Endodermal cell (in vitro differentiated cells): ENCODE measurements around the gene PPP1R37. TPM values are rescaled to one million over a fixed set of nuclear protein-coding genes. Genes with fewer than 3 reads are reported as not detected.
A peak's percentile ranks its signal among the peaks of the same experiment; 100 is the strongest.

Experiments used
- DNase-seq: peaks from one replicate; pipeline ENCODE4 v3.0.0-alpha.2; 2017
- H3K27ac ChIP-seq: 2 replicates; pipeline ENCODE4 v1.5.1; 2013; ENCODE audit warnings: mild to moderate bottlenecking, low read depth, low read length, moderate library complexity
- H3K27me3 ChIP-seq: 2 replicates; pipeline ENCODE4 v1.6.1; 2013; ENCODE audit warnings: mild to moderate bottlenecking, low read length, moderate library complexity; ENCODE audit not compliant: insufficient read depth, control insufficient read depth, poor library complexity, severe bottlenecking
- H3K36me3 ChIP-seq: 2 replicates; pipeline ENCODE4 v1.7.0; 2013; ENCODE audit warnings: mild to moderate bottlenecking, low read length, moderate library complexity; ENCODE audit not compliant: control insufficient read depth, insufficient read depth
- H3K4me1 ChIP-seq: one replicate; pipeline ENCODE4 v1.7.0; 2013; ENCODE audit warnings: low read length; ENCODE audit not compliant: control insufficient read depth, insufficient read depth
- H3K4me3 ChIP-seq: 2 replicates; pipeline ENCODE4 v1.5.1; 2013; ENCODE audit warnings: mild to moderate bottlenecking, low read length, moderate library complexity
- H3K9ac ChIP-seq: 2 replicates; pipeline ENCODE4 v1.6.1; 2013; ENCODE audit warnings: mild to moderate bottlenecking, low read length, moderate library complexity; ENCODE audit not compliant: poor library complexity, severe bottlenecking; ENCODE audit errors: extremely low read depth
- H3K9me3 ChIP-seq: 2 replicates; pipeline ENCODE4 v1.6.1; 2013; ENCODE audit warnings: mild to moderate bottlenecking, low read length, moderate library complexity; ENCODE audit not compliant: control insufficient read depth
- H3K27ac Mint-ChIP-seq: 2 replicates; pipeline ENCODE4 v1.8.0; 2020; ENCODE audit warnings: mixed read lengths
- H3K27me3 Mint-ChIP-seq: 2 replicates; pipeline ENCODE4 v1.8.0; 2021; ENCODE audit warnings: mild to moderate bottlenecking, mixed read lengths; ENCODE audit not compliant: insufficient read depth
- H3K36me3 Mint-ChIP-seq: 2 replicates; pipeline ENCODE4 v1.8.0; 2020; ENCODE audit warnings: low read depth, mixed read lengths
- H3K4me1 Mint-ChIP-seq: 2 replicates; pipeline ENCODE4 v1.8.0; 2020; ENCODE audit warnings: mixed read lengths
- H3K4me3 Mint-ChIP-seq: 2 replicates; pipeline ENCODE4 v1.8.0; 2020; ENCODE audit warnings: mild to moderate bottlenecking, moderate library complexity, mixed read lengths
- H3K9me3 Mint-ChIP-seq: 2 replicates; pipeline ENCODE4 v1.8.0; 2020; ENCODE audit warnings: mild to moderate bottlenecking, mixed read lengths
- CTCF ChIP-seq: fragments of 200-600 bp; sonication (generic); conservative IDR thresholded peaks from 2 replicates; pipeline ENCODE4 v1.5.0; 2021; ENCODE audit warnings: antibody characterized with exemption, mild to moderate bottlenecking
- WGBS, 2 experiments: methylation state at CpG; one replicate each; pipeline versions ENCODE4 v1.1.5 to v1.1.7; 2013; ENCODE audit warnings: missing lambda C conversion rate in 2 of 2, mixed read lengths in 1 of 2; ENCODE audit not compliant: insufficient coverage in 1 of 2, insufficient read length in 1 of 2; 5-methylcytosine and 5-hydroxymethylcytosine counted together
- total RNA-seq, 2 donors: library from RNA; stranded (reverse); fragmentation: NEBNext Ultra II Directional in 1 of 2; extraction: Animal tissue kit (Norgen Biotek cat#: 25700) in 1 of 2; gene quantifications; 2 replicates in 1 of 2; 3 replicates in 1 of 2; pipeline ENCODE4 v1.2.1, GENCODE V29; 2021

Gene PPP1R37
- total RNA-seq, 2 donors from 2014 or later: 23.6 to 32.5 TPM

GRCh38 chr19:45171211-45171623 is 78.2 kb downstream of the PPP1R37 start:
- peak; percentile 43 for DNase-seq
- Histone ChIP-seq H3K27me3 (no peaks in the 10 kb centered on the region), H3K4me3 (no peak overlapping the region), H3K4me1 (peaks cover 5% of the 10 kb centered on the region), H3K36me3 (no peaks in the 10 kb centered on the region), H3K27ac (no peak overlapping the region), H3K9me3 (no peaks in the 10 kb centered on the region), H3K9ac (no peak overlapping the region)
- H3K36me3 Mint-ChIP-seq: no peaks in the 10 kb centered on the region
- TF ChIP-seq CTCF: no peak
- no peaks in the 10 kb centered on the region for H3K9me3 Mint-ChIP-seq
- 88 to 95% methylated on average over 4 to 7 of the region's 7 CpGs for WGBS, 2 experiments
- H3K27me3 Mint-ChIP-seq: no peaks in the 10 kb centered on the region
- H3K4me3 Mint-ChIP-seq: no peak overlapping the region
- peak overlapping the region; percentile 18 for H3K27ac Mint-ChIP-seq
- H3K4me1 Mint-ChIP-seq: peaks cover 8% of the 10 kb centered on the region

DNA sequence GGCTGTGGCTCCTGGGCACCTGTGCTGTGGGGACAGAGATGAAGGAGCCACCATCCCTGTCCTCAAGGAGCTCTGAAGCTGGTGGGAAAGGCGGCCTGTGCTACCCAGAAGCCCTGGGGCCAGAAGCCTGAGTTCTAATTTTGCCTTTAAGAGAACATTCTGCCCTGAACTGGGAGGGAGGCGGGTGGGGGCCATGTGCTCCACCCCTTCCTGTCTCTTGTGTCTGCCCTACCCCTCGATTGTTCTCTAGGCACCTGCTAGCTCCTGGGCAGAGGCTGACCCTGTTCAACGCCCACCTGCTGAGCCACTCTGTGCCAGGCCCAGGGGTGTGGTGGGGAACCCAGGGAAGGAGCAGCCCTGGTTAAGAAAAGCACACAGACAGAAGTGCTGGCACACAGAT is 79.2 kb downstream of the PPP1R37 start:
- H3K9me3 Mint-ChIP-seq: no peaks in the 10 kb centered on the region
- no peak for DNase-seq
- H3K9me3 ChIP-seq: no peaks in the 10 kb centered on the region
- H3K27ac Mint-ChIP-seq: no peak overlapping the region
- TF ChIP-seq CTCF: no peak
- no peak overlapping the region for H3K27ac ChIP-seq
- H3K9ac ChIP-seq: no peak overlapping the region
- 89 to 92% methylated on average over 3 to 4 of the region's 4 CpGs for WGBS, 2 experiments
- H3K4me3 Mint-ChIP-seq: no peak overlapping the region
- peaks cover 7% of the 10 kb centered on the region for H3K4me1 Mint-ChIP-seq
- H3K4me1 ChIP-seq: peaks cover 5% of the 10 kb centered on the region
- H3K4me3 ChIP-seq: no peak overlapping the region
- H3K36me3 Mint-ChIP-seq: no peaks in the 10 kb centered on the region
- H3K27me3 ChIP-seq: no peaks in the 10 kb centered on the region
- H3K27me3 Mint-ChIP-seq: no peaks in the 10 kb centered on the region
- H3K36me3 ChIP-seq: no peaks in the 10 kb centered on the region

- DNase-seq: no peak
- Histone ChIP-seq H3K4me3 (no peak overlapping the region), H3K9me3 (no peaks in the 10 kb centered on the region), H3K4me1 (peaks cover 5% of the 10 kb centered on the region), H3K36me3 (no peaks in the 10 kb centered on the region), H3K9ac (no peak overlapping the region), H3K27ac (no peak overlapping the region), H3K27me3 (no peaks in the 10 kb centered on the region)
- no peak for TF ChIP-seq CTCF
- Mint-ChIP-seq H3K27me3 (no peaks in the 10 kb centered on the region), H3K36me3 (no peaks in the 10 kb centered on the region), H3K4me3 (no peak overlapping the region), H3K9me3 (no peaks in the 10 kb centered on the region), H3K4me1 (peaks cover 9% of the 10 kb centered on the region), H3K27ac (no peak overlapping the region)
- WGBS, 2 experiments: 92% methylated on average over 11 to 16 of the region's 18 CpGs
Observed at GRCh38 chr19:45172611-45173208, 79.7 kb downstream of the PPP1R37 start.
